NCI-H460 (cell line): Measurements from ENCODE around the gene TBX6. TPM values are rescaled to one million over a fixed set of nuclear protein-coding genes. Genes with fewer than 3 reads are reported as not detected.
"Not testable (repeated sequence)": the region's sequence is repeated elsewhere in the genome, so short reads cannot be mapped to it uniquely, and the experiment has no call there.

Experiments used
- DNase-seq: peaks from one replicate; pipeline ENCODE4 v3.0.0-alpha.2; 2016; ENCODE audit warnings: low read depth; ENCODE audit errors: extremely low read depth
- polyA plus RNA-seq: library from polyadenylated mRNA; depleted of rRNA; stranded (reverse); fragments of >200 nt; gene quantifications from 2 replicates; pipeline ENCODE4 v1.2.3, GENCODE V29; 2014; cell fraction: nucleus; rRNA removed
- total RNA-seq: library from RNA; depleted of rRNA; stranded (reverse); fragments of >200 nt; shearing (Covaris generic); gene quantifications from 2 replicates; pipeline ENCODE4 v1.2.3, GENCODE V29; 2014; rRNA removed

Gene TBX6
- total RNA-seq = 0.30 and 0.38 TPM in 2 replicates
- polyA plus RNA-seq = 1.2 and 3.9 TPM in 2 replicates

GRCh38 chr16:30091474-30092372 is at the start of gene TBX6:
Gene TBX6 (minus strand): TSS chr16:30091924. CDS start chr16:30091193, 731 bp downstream.
- peak; percentile 89 for DNase-seq

- DNase-seq = no peak
Observed at GRCh38 chr16:30139583-30140481, 48.1 kb upstream of the TBX6 start.

- DNase-seq = no peak
Observed at GRCh38 chr16:30137897-30138296, 46.2 kb upstream of the TBX6 start.

- DNase-seq = no peak
Observed at GRCh38 chr16:30136971-30137605, 45.4 kb upstream of the TBX6 start.

GRCh38 chr16:30132591-30132990 is 40.9 kb upstream of the TBX6 start:
- DNase-seq = no peak

GRCh38 chr16:30131869-30132475 is 40.2 kb upstream of the TBX6 start:
- no peak for DNase-seq

- no peak for DNase-seq
Observed at GRCh38 chr16:30127993-30128392, 36.3 kb upstream of the TBX6 start.

- DNase-seq = not testable (repeated sequence)
Observed at GRCh38 chr16:30125690-30126089, 34.0 kb upstream of the TBX6 start.

- no peak for DNase-seq
Observed at GRCh38 chr16:30124985-30125379, 33.3 kb upstream of the TBX6 start.

- DNase-seq = no peak
Observed at GRCh38 chr16:30122604-30123160, 31.0 kb upstream of the TBX6 start.

GRCh38 chr16:30121741-30122571 is 30.2 kb upstream of the TBX6 start:
- no peak for DNase-seq

GRCh38 chr16:30120340-30121105 is 28.8 kb upstream of the TBX6 start:
- no peak for DNase-seq

- DNase-seq = no peak
Observed at GRCh38 chr16:30119428-30119827, 27.7 kb upstream of the TBX6 start.

- DNase-seq = no peak
Observed at GRCh38 chr16:30117768-30118167, 26.0 kb upstream of the TBX6 start.

- DNase-seq = no peak
Observed at GRCh38 chr16:30116291-30117207, 24.8 kb upstream of the TBX6 start.

GRCh38 chr16:30115238-30115637 is 23.5 kb upstream of the TBX6 start:
- no peak for DNase-seq

- not testable (repeated sequence) for DNase-seq
Observed at GRCh38 chr16:30114833-30115232, 23.1 kb upstream of the TBX6 start.
